Neuronal stem cell (in vitro differentiated cells): ENCODE data around the gene CREB5.

ENCODE experiments used
- DNase-seq: peaks from one replicate; pipeline ENCODE4 v3.0.0-alpha.2; 2013; ENCODE audit warnings: low spot score
- H2AFZ ChIP-seq: one replicate; pipeline ENCODE4 v1.6.1; 2013; ENCODE audit warnings: mild to moderate bottlenecking, low read length, inconsistent platforms
- H2AK5ac ChIP-seq: 2 replicates; pipeline ENCODE4 v1.6.1; 2013; ENCODE audit warnings: low read depth, mild to moderate bottlenecking, inconsistent platforms, low read length, moderate library complexity, mixed read lengths
- H2BK120ac ChIP-seq: 2 replicates; pipeline ENCODE4 v1.6.1; 2013; ENCODE audit warnings: low read depth, mild to moderate bottlenecking, inconsistent platforms, low read length, moderate library complexity, mixed read lengths
- H2BK12ac ChIP-seq: one replicate; pipeline ENCODE4 v1.6.1; 2013; ENCODE audit warnings: low read length, inconsistent platforms
- H2BK15ac ChIP-seq: 2 replicates; pipeline ENCODE4 v1.6.1; 2013; ENCODE audit warnings: mild to moderate bottlenecking, low read length, inconsistent platforms, mixed read lengths
- H2BK5ac ChIP-seq: one replicate; pipeline ENCODE4 v1.6.1; 2013; ENCODE audit warnings: inconsistent platforms, mild to moderate bottlenecking, low read length, moderate library complexity
- H3K14ac ChIP-seq: one replicate; pipeline ENCODE4 v1.6.1; 2013; ENCODE audit warnings: low read length, inconsistent platforms
- H3K18ac ChIP-seq: 2 replicates; pipeline ENCODE4 v1.6.1; 2013; ENCODE audit warnings: low read length, inconsistent platforms
- H3K23ac ChIP-seq: 2 replicates; pipeline ENCODE4 v1.6.1; 2013; ENCODE audit warnings: low read depth, mild to moderate bottlenecking, mixed read lengths, low read length, inconsistent platforms; ENCODE audit not compliant: poor library complexity
- H3K27ac ChIP-seq: replicated peaks from 3 replicates; pipeline ENCODE4 v1.5.1; 2013; ENCODE audit warnings: low read length, inconsistent platforms
- H3K27me3 ChIP-seq, 3 experiments: 2 replicates each; pipeline ENCODE4 v1.6.1; 2013; ENCODE audit warnings: low read length in 3 of 3, mild to moderate bottlenecking in 2 of 3, inconsistent platforms in 1 of 3, low read depth in 1 of 3, mixed read lengths in 1 of 3, moderate library complexity in 1 of 3; ENCODE audit not compliant: control insufficient read depth in 3 of 3, insufficient read depth in 3 of 3
- H3K36me3 ChIP-seq, 2 donors: replicated peaks in 1 of 2; 2 replicates each; pipeline ENCODE4 v1.6.1; 2013; ENCODE audit warnings: low read length in 2 of 2; ENCODE audit not compliant: control insufficient read depth in 2 of 2, insufficient read depth in 2 of 2
- H3K4ac ChIP-seq: 2 replicates; pipeline ENCODE4 v1.6.1; 2013; ENCODE audit warnings: inconsistent platforms, mild to moderate bottlenecking, low read length, moderate library complexity
- H3K4me1 ChIP-seq, 2 donors: 1 replicate in 1 of 2; 2 replicates in 1 of 2; pipeline ENCODE4 v1.6.1; 2013; ENCODE audit warnings: low read length in 2 of 2, low read depth in 1 of 2; ENCODE audit not compliant: control insufficient read depth in 2 of 2, insufficient read depth in 1 of 2
- H3K4me2 ChIP-seq: one replicate; pipeline ENCODE4 v1.6.1; 2013; ENCODE audit warnings: mild to moderate bottlenecking, low read length, inconsistent platforms; ENCODE audit not compliant: insufficient read depth, poor library complexity, severe bottlenecking
- H3K4me3 ChIP-seq, 2 donors: 2 replicates each; pipeline ENCODE4 v1.5.1; 2013; ENCODE audit warnings: low read length in 2 of 2, mild to moderate bottlenecking in 2 of 2, inconsistent platforms in 1 of 2, moderate library complexity in 1 of 2
- H3K79me1 ChIP-seq: one replicate; pipeline ENCODE4 v1.6.1; 2013; ENCODE audit warnings: low read depth, mild to moderate bottlenecking, inconsistent platforms, low read length, moderate library complexity
- H3K9ac ChIP-seq: one replicate; pipeline ENCODE4 v1.6.1; 2013; ENCODE audit warnings: mild to moderate bottlenecking, low read depth, low read length, inconsistent platforms; ENCODE audit not compliant: poor library complexity
- H3K9me3 ChIP-seq, 2 donors: replicated peaks in 1 of 2; 2 replicates each; pipeline versions ENCODE3 to v1.6.1; 2013; ENCODE audit warnings: low read length in 2 of 2, mild to moderate bottlenecking in 2 of 2, inconsistent platforms in 1 of 2, low read depth in 1 of 2, mixed read lengths in 1 of 2, moderate library complexity in 1 of 2; ENCODE audit not compliant: control insufficient read depth in 2 of 2, insufficient read depth in 1 of 2
- H4K8ac ChIP-seq: one replicate; pipeline ENCODE4 v1.6.1; 2013; ENCODE audit warnings: low read depth, mild to moderate bottlenecking, inconsistent platforms, low read length, moderate library complexity
- H4K91ac ChIP-seq: one replicate; pipeline ENCODE4 v1.6.1; 2013; ENCODE audit warnings: low read length, low read depth, mild to moderate bottlenecking, inconsistent platforms; ENCODE audit not compliant: poor library complexity
- WGBS, 2 donors: extraction: QIAGEN DNeasy Blood & Tissue Kit; methylation state at CpG; one replicate each; pipeline ENCODE4 v1.1.7; 2013; ENCODE audit warnings: missing lambda C conversion rate in 2 of 2, mixed read lengths in 1 of 2; ENCODE audit not compliant: insufficient read length in 2 of 2, insufficient replicate concordance in 1 of 2; ENCODE audit errors: extremely low coverage in 2 of 2; 5-methylcytosine and 5-hydroxymethylcytosine counted together

The CREB5 gene

GRCh38 chr7:28606421-28606820 is 194.1 kb downstream of the CREB5 start:
- no peak overlapping the region for H2AFZ ChIP-seq
- DNase-seq = no peak
- no peak overlapping the region for H2BK120ac ChIP-seq
- H3K4me3 ChIP-seq = no peak overlapping the region
- no peaks in the 10 kb centered on the region for H3K9me3 ChIP-seq
- no peak overlapping the region for H3K14ac ChIP-seq
- H3K23ac ChIP-seq = no peak overlapping the region
- no peak overlapping the region for H4K8ac ChIP-seq
- no peak overlapping the region for H3K4ac ChIP-seq
- peaks cover 1 to 2% of the 10 kb centered on the region in 2 donors for H3K4me1 ChIP-seq
- H2BK12ac ChIP-seq = no peak overlapping the region
- H3K18ac ChIP-seq = no peak overlapping the region
- H3K4me2 ChIP-seq = no peak overlapping the region
- H2AK5ac ChIP-seq = no peak overlapping the region
- H3K27me3 ChIP-seq = no peaks in the 10 kb centered on the region
- no peak overlapping the region for H2BK15ac ChIP-seq
- H4K91ac ChIP-seq = no peak overlapping the region
- H3K79me1 ChIP-seq = no peaks in the 10 kb centered on the region
- H3K36me3 ChIP-seq = no peaks in the 10 kb centered on the region
- no peak overlapping the region for H2BK5ac ChIP-seq
- H3K9ac ChIP-seq = no peak overlapping the region
- H3K27ac ChIP-seq = no peak overlapping the region

- no peaks in the 10 kb centered on the region for H3K27me3 ChIP-seq
- H3K27ac ChIP-seq = no peak overlapping the region
These were observed 195.5 kb downstream of the CREB5 start for GRCh38 chr7:28607855-28608193.

DNA sequence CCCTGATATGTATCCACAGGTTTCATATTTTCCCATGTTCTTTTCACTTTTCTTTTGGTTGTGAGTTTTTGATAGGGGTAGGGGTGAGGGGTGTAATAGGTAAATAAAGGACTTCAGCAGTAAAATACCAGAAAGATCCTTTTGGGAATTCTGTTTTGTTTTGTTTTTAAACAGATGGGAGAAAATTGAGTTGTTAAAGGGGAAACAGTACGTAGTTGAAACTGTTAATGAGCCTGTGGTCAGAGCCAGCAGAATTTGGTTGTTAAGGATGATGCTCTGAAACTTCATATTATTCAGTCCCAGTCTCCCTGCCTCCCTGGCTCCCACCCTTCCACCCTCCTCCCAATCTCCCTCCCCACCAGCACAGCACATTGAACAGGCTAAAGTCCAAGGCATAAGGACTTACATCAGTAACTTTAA is 195.9 kb downstream of the CREB5 start:
- Histone ChIP-seq H2BK5ac (no peak overlapping the region), H3K9me3 (no peaks in the 10 kb centered on the region), H3K4me1 (peaks cover 1 to 2% of the 10 kb centered on the region in 2 donors), H2AFZ (no peak overlapping the region), H3K27me3 (no peaks in the 10 kb centered on the region), H3K18ac (no peak overlapping the region), H2AK5ac (no peak overlapping the region), H3K36me3 (no peaks in the 10 kb centered on the region), H3K27ac (no peak overlapping the region), H3K23ac (no peak overlapping the region), H2BK120ac (no peak overlapping the region), H3K4me2 (no peak overlapping the region), H2BK15ac (no peak overlapping the region), H4K8ac (no peak overlapping the region), H2BK12ac (no peak overlapping the region), H3K79me1 (no peaks in the 10 kb centered on the region), H3K9ac (no peak overlapping the region), H3K14ac (no peak overlapping the region), H4K91ac (no peak overlapping the region), H3K4me3 (no peak overlapping the region), H3K4ac (no peak overlapping the region)
- no peak for DNase-seq
- no CpG with 5 or more reads among the region's 1 CpG for WGBS, 2 donors

More at GRCh38 chr7:28607855-28608193, 195.5 kb downstream of the CREB5 start:
- no peak overlapping the region for H4K8ac ChIP-seq
- H3K4me1 ChIP-seq = peaks cover 1 to 2% of the 10 kb centered on the region in 2 donors
- H3K79me1 ChIP-seq = no peaks in the 10 kb centered on the region
- no peak overlapping the region for H3K9ac ChIP-seq
- H3K4ac ChIP-seq = no peak overlapping the region
- H4K91ac ChIP-seq = no peak overlapping the region
- no peak for DNase-seq
- no peak overlapping the region for H3K4me2 ChIP-seq
- no peak overlapping the region for H2AK5ac ChIP-seq
- no peak overlapping the region for H3K23ac ChIP-seq
- no peak overlapping the region for H3K18ac ChIP-seq
- H2AFZ ChIP-seq = no peak overlapping the region
- H2BK120ac ChIP-seq = no peak overlapping the region
- H3K9me3 ChIP-seq = no peaks in the 10 kb centered on the region
- no peak overlapping the region for H3K14ac ChIP-seq
- no peaks in the 10 kb centered on the region for H3K36me3 ChIP-seq
- H3K4me3 ChIP-seq = no peak overlapping the region
- no peak overlapping the region for H2BK15ac ChIP-seq
- H2BK5ac ChIP-seq = no peak overlapping the region
- no peak overlapping the region for H2BK12ac ChIP-seq
- WGBS, 2 donors = no CpG with 5 or more reads among the region's 4 CpGs

GRCh38 chr7:28608731-28609130 is 196.4 kb downstream of the CREB5 start:
- Histone ChIP-seq H2AK5ac (no peak overlapping the region), H3K79me1 (no peaks in the 10 kb centered on the region), H3K4me3 (no peak overlapping the region), H2BK12ac (no peak overlapping the region), H2BK120ac (no peak overlapping the region), H3K18ac (no peak overlapping the region), H2BK5ac (no peak overlapping the region), H4K91ac (no peak overlapping the region), H3K27me3 (no peaks in the 10 kb centered on the region), H3K9ac (no peak overlapping the region), H3K14ac (no peak overlapping the region), H2AFZ (no peak overlapping the region), H3K4ac (no peak overlapping the region), H3K36me3 (no peaks in the 10 kb centered on the region), H3K4me1 (peaks cover 1 to 2% of the 10 kb centered on the region in 2 donors), H3K23ac (no peak overlapping the region), H3K9me3 (no peaks in the 10 kb centered on the region), H4K8ac (no peak overlapping the region), H3K27ac (no peak overlapping the region), H2BK15ac (no peak overlapping the region), H3K4me2 (no peak overlapping the region)
- WGBS, 2 donors = no CpG with 5 or more reads among the region's 3 CpGs
- no peak for DNase-seq
